Lower leg skin (tissue), 3 donors: ENCODE data around the gene NTRK3.

Source experiments
- CTCF ChIP-seq, 3 donors: fragments of 450-650 bp; IDR thresholded peaks; one replicate each; pipeline ENCODE4 v1.5.1; 2016; ENCODE audit warnings: antibody characterized with exemption in 3 of 3, mild to moderate bottlenecking in 3 of 3, moderate library complexity in 2 of 3
- POLR2A ChIP-seq, 2 donors: fragments of 450-650 bp; IDR thresholded peaks; one replicate each; pipeline ENCODE4 v1.6.1; 2016 to 2017; ENCODE audit warnings: antibody characterized with exemption in 2 of 2, mild to moderate bottlenecking in 1 of 2, moderate library complexity in 1 of 2

GRCh38 chr15:88201207-88201606 is 55.3 kb downstream of the NTRK3 start:
- no peak for TF ChIP-seq POLR2A (IDR thresholded peaks at IDR 0.05)
- TF ChIP-seq CTCF (IDR thresholded peaks at IDR 0.05): no peak
